Endothelial cell of umbilical vein (primary cell): Measurements from ENCODE around the gene PIK3AP1. TPM values are rescaled to one million over a fixed set of nuclear protein-coding genes. Genes with fewer than 3 reads are reported as not detected.

ENCODE experiments used
- BruUV-seq: library from RNA; stranded (reverse); fragments of 400-500 nt; replicated peaks from 2 replicates; lab custom pipeline; 2021; lab: Mats Ljungman, UMichigan
- CTCF ChIA-PET: fragments of 300-600, 350-600 bp; sonication (Branson Sonifier 250); formaldehyde crosslinking; loops from one replicate; lab custom pipeline; 2021; ENCODE audit warnings: antibody characterized with exemption, inconsistent platforms; lab: Charles Lee
- POLR2A ChIA-PET: fragments of 300-600, 350-600 bp; sonication (Branson Sonifier 250); formaldehyde crosslinking; loops from one replicate; lab custom pipeline; 2021; ENCODE audit warnings: antibody characterized with exemption, inconsistent platforms; lab: Charles Lee
- DNase-seq: peaks from one replicate; pipeline ENCODE4 v3.0.0-alpha.2; 2011; ENCODE audit warnings: low read depth, low spot score
- FAIRE-seq: peaks from 2 replicates; lab custom pipeline; 2011; peaks lifted over from hg19 to GRCh38; lab: Jason Lieb, UNC
- H2AFZ ChIP-seq: 2 replicates; pipeline ENCODE4 v1.6.0; 2012; ENCODE audit warnings: low read depth, low read length, control low read depth, inconsistent platforms
- H3K27ac ChIP-seq: 2 replicates; pipeline ENCODE4 v1.5.1; 2011; ENCODE audit warnings: low read depth, mild to moderate bottlenecking, control low read depth, low read length, moderate library complexity; ENCODE audit not compliant: insufficient read depth
- H3K27me3 ChIP-seq, 2 experiments: 2 replicates each; pipeline versions ENCODE4 v1.6.0 to v1.6.1; 2011; ENCODE audit warnings: low read length in 2 of 2, mixed read lengths in 1 of 2; ENCODE audit not compliant: control insufficient read depth in 2 of 2, insufficient read depth in 2 of 2
- H3K36me3 ChIP-seq, 2 experiments: 2 replicates in 1 of 2; 3 replicates in 1 of 2; pipeline ENCODE4 v1.5.1; 2011; ENCODE audit warnings: low read length in 2 of 2, mild to moderate bottlenecking in 1 of 2, moderate library complexity in 1 of 2; ENCODE audit not compliant: control insufficient read depth in 2 of 2, insufficient read depth in 2 of 2; ENCODE audit errors: extremely low read depth in 1 of 2
- H3K4me1 ChIP-seq: 3 replicates; pipeline ENCODE4 v1.5.1; 2011; ENCODE audit warnings: mild to moderate bottlenecking, low read length; ENCODE audit not compliant: control insufficient read depth, insufficient read depth; ENCODE audit errors: extremely low read depth
- H3K4me2 ChIP-seq: 2 replicates; pipeline ENCODE4 v1.6.1; 2011; ENCODE audit warnings: low read length, control low read depth, mixed read lengths; ENCODE audit not compliant: insufficient read depth
- H3K4me3 ChIP-seq, 3 experiments: fragments of 200-600 bp in 1 of 3; sonication (generic), shearing (Covaris generic) in 1 of 3; replicated peaks in 1 of 3; 2 replicates each; pipeline ENCODE4 v1.5.1; 2011 to 2016; ENCODE audit warnings: control low read depth in 3 of 3, low read length in 3 of 3, mild to moderate bottlenecking in 2 of 3, inconsistent platforms in 1 of 3, low read depth in 1 of 3, moderate library complexity in 1 of 3; ENCODE audit not compliant: insufficient read depth in 1 of 3
- H3K79me2 ChIP-seq: 2 replicates; pipeline ENCODE4 v1.6.0; 2012; ENCODE audit warnings: low read length, inconsistent platforms; ENCODE audit not compliant: control insufficient read depth, insufficient read depth
- H3K9ac ChIP-seq: replicated peaks from 2 replicates; pipeline ENCODE3; 2011; ENCODE audit warnings: low read length, control low read depth; ENCODE audit not compliant: insufficient read depth; ENCODE audit errors: extremely low read depth
- H3K9me1 ChIP-seq: replicated peaks from 3 replicates; pipeline ENCODE4 v1.6.0; 2011; ENCODE audit warnings: mild to moderate bottlenecking, low read length; ENCODE audit not compliant: control insufficient read depth, insufficient read depth; ENCODE audit errors: extremely low read depth
- H3K9me3 ChIP-seq: replicated peaks from 2 replicates; pipeline ENCODE4 v1.5.1; 2012; ENCODE audit warnings: low read length, inconsistent platforms; ENCODE audit not compliant: control insufficient read depth, insufficient read depth
- H4K20me1 ChIP-seq: replicated peaks from 2 replicates; pipeline ENCODE3; 2011; ENCODE audit warnings: mild to moderate bottlenecking, low read length; ENCODE audit not compliant: control insufficient read depth, insufficient read depth; ENCODE audit errors: extremely low read depth
- FOS ChIP-seq: IDR thresholded peaks from 2 replicates; pipeline ENCODE4 v1.6.1; 2011; ENCODE audit warnings: mild to moderate bottlenecking, low read length, moderate library complexity, borderline replicate concordance; ENCODE audit not compliant: insufficient read depth
- GATA2 ChIP-seq: IDR thresholded peaks from 2 replicates; pipeline ENCODE4 v1.7.0; 2011; ENCODE audit warnings: low read depth, mild to moderate bottlenecking, moderate library complexity, mixed read lengths, low read length; ENCODE audit not compliant: insufficient read length, insufficient read depth
- JUN ChIP-seq: IDR thresholded peaks from 2 replicates; pipeline ENCODE4 v1.6.1; 2011; ENCODE audit warnings: borderline replicate concordance, low read depth; ENCODE audit not compliant: insufficient read length, insufficient read depth
- MYC ChIP-seq: IDR thresholded peaks from one replicate; pipeline ENCODE4 v1.6.1; 2011; ENCODE audit warnings: mild to moderate bottlenecking, low read depth, low read length
- dilution Hi-C: fragments of 300-500 bp; cut with MboI; formaldehyde crosslinking; loops from one replicate; pipeline ENCODE4 v1.15.0; 2019; ENCODE audit warnings: low sequenced_read_pairs; ENCODE audit not compliant: extremely low pct_ligation_motif_present
- intact Hi-C: fragments of 100-400 bp; cut with micrococcal nuclease; formaldehyde crosslinking; loops from one replicate; pipeline ENCODE4 v1.10.0; 2022
- polyA plus RNA-seq, 4 experiments: library from polyadenylated mRNA; depleted of rRNA in 3 of 4; stranded (reverse) in 3 of 4; unstranded in 1 of 4; fragments of >200 nt; gene quantifications; 2 replicates each; pipeline versions ENCODE4 v1.2.1 to v1.2.3, GENCODE V29; 2011 to 2012; ENCODE audit warnings: missing spikeins in 1 of 4
- total RNA-seq: library from RNA; stranded (reverse); gene quantifications from 2 replicates; pipeline ENCODE4 v1.2.3, GENCODE V29; 2021
- TF ChIP-seq, protein P1 (sequence below), 2 donors: IDR thresholded peaks; 1 replicate in 1 of 2; 2 replicates in 1 of 2; pipeline ENCODE4 v1.5.1; 2011; ENCODE audit warnings: low read length in 2 of 2, mild to moderate bottlenecking in 2 of 2, moderate library complexity in 2 of 2, control low read depth in 1 of 2, inconsistent platforms in 1 of 2, low read depth in 1 of 2; ENCODE audit not compliant: insufficient read depth in 1 of 2; ENCODE audit errors: extremely low read depth in 1 of 2
- TF ChIP-seq, protein P2 (sequence below): IDR thresholded peaks from 2 replicates; pipeline ENCODE4 v1.6.1; 2011; ENCODE audit not compliant: insufficient read depth, insufficient read length

Gene PIK3AP1
- total and polyA plus RNA-seq, 2 donors (not counting 3 experiments of a cell fraction or from before 2014, with no cell fraction given), result 0.04 TPM; not detected in 1

DNA sequence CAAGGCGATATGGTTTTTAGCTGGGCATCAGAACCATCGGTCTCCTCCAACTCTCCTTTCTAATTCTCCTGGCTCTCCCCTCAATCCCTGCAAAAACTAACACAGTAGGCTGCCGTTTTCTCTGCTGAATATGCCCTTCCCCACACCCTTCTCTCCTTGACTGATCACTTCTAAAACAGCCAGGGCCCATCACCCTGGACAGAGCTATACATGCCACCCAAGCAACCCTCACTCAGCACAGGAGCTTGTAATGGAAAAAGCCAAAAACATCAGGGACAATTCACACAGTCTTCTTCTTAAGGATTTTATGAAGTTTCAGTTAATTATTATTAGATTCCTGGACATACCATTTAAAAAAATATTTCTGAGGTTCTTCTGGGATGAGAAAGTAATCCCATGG, 61.5 kb downstream of the PIK3AP1 start:
- CTCF ChIA-PET, result interaction anchor here (1.0 to 1.3 kb wide), 2 partner anchors 18 to 36 kb away, joined by 3 to 4 read pairs; no protein-coding TSS in a partner anchor

More for the DNA sequence above, 61.5 kb downstream of the PIK3AP1 start:
- POLR2A ChIA-PET, result no interaction called here
- peaks cover 0 to 3% of the 10 kb centered on the region in 2 experiments for H3K27me3 ChIP-seq
- H3K4me2 ChIP-seq, result no peak overlapping the region
- H3K79me2 ChIP-seq, result no peaks in the 10 kb centered on the region
- H4K20me1 ChIP-seq, result no peaks in the 10 kb centered on the region
- no peak overlapping the region for H3K4me3 ChIP-seq
- H2AFZ ChIP-seq, result no peak overlapping the region
- no peak overlapping the region for H3K9ac ChIP-seq
- H3K36me3 ChIP-seq, result no peaks in the 10 kb centered on the region
- BruUV-seq, result no TSS peak
- no peak overlapping the region for H3K27ac ChIP-seq
- no peaks in the 10 kb centered on the region for H3K4me1 ChIP-seq
- no peak for DNase-seq
- intact Hi-C loops, result no loop called here
- TF ChIP-seq, protein P1, sequence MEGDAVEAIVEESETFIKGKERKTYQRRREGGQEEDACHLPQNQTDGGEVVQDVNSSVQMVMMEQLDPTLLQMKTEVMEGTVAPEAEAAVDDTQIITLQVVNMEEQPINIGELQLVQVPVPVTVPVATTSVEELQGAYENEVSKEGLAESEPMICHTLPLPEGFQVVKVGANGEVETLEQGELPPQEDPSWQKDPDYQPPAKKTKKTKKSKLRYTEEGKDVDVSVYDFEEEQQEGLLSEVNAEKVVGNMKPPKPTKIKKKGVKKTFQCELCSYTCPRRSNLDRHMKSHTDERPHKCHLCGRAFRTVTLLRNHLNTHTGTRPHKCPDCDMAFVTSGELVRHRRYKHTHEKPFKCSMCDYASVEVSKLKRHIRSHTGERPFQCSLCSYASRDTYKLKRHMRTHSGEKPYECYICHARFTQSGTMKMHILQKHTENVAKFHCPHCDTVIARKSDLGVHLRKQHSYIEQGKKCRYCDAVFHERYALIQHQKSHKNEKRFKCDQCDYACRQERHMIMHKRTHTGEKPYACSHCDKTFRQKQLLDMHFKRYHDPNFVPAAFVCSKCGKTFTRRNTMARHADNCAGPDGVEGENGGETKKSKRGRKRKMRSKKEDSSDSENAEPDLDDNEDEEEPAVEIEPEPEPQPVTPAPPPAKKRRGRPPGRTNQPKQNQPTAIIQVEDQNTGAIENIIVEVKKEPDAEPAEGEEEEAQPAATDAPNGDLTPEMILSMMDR (IDR thresholded peaks at IDR 0.05; ENCODE audit: extremely low read depth in 1 of 2, insufficient read depth in 1 of 2, low read depth in 1 of 2, low read length in 2 of 2), result no peak
- no peak for TF ChIP-seq FOS
- TF ChIP-seq, protein P2, sequence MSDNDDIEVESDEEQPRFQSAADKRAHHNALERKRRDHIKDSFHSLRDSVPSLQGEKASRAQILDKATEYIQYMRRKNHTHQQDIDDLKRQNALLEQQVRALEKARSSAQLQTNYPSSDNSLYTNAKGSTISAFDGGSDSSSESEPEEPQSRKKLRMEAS, result no peak
- TF ChIP-seq GATA2, result no peak
- TF ChIP-seq MYC, result no peak
- TF ChIP-seq JUN, result no peak
- no peaks in the 10 kb centered on the region for H3K9me1 ChIP-seq
- dilution Hi-C loops, result no loop called here
- H3K9me3 ChIP-seq, result no peaks in the 10 kb centered on the region
- FAIRE-seq, result no peak
